ENCODE results near the gene TEX13C. TPM values are rescaled to one million over a fixed set of nuclear protein-coding genes. Genes with fewer than 3 reads are reported as not detected.

Gene TEX13C
- not detected for total RNA-seq

- no peak for DNase-seq
- no peaks in the 10 kb centered on the region for H3K4me1 ChIP-seq
Measured at GRCh38 chrX:125319646-125320521, at the start of gene TEX13C. TSS of gene TEX13C (plus strand) at chrX:125319871. CDS start at chrX:125320120, 249 bp downstream.

GRCh38 chrX:125287282-125287681 lies 32.4 kb upstream of the TEX13C start:
- H3K9ac ChIP-seq (ENCODE audit: low read depth in 2 of 2, low read length in 2 of 2): no peak overlapping the region
- H3K4me1 ChIP-seq: no peaks in the 10 kb centered on the region
- no peak for DNase-seq
- no peak for TF ChIP-seq CTCF (IDR thresholded peaks at IDR 0.05)
- H3K27ac ChIP-seq: no peak overlapping the region
- H3K4me3 ChIP-seq: no peak overlapping the region
- no peaks in the 10 kb centered on the region for H3K27me3 ChIP-seq
- no peaks in the 10 kb centered on the region for H3K9me3 ChIP-seq
- intact Hi-C loops (cut with DNase I): no loop called here
- H3K36me3 ChIP-seq: no peaks in the 10 kb centered on the region

More at GRCh38 chrX:125319646-125320521, at the start of gene TEX13C:
- TF ChIP-seq CTCF (IDR thresholded peaks at IDR 0.05): no peak
- Histone ChIP-seq H3K4me3 (no peak within 1 kb of the TSS), H3K9me3 (no peaks in the 10 kb centered on the region), H3K27me3 (no peaks in the 10 kb centered on the region), H3K27ac (no peak within 1 kb of the TSS), H3K36me3 (no peaks in the 10 kb centered on the region), H3K9ac (ENCODE audit: low read depth in 2 of 2, low read length in 2 of 2) (no peak within 1 kb of the TSS)
- intact Hi-C loops (cut with DNase I): no loop called here

GRCh38 chrX:125288343-125288742 lies 31.3 kb upstream of the TEX13C start:
- no peak overlapping the region for H3K4me3 ChIP-seq
- no peak for TF ChIP-seq CTCF (IDR thresholded peaks at IDR 0.05)
- no peak overlapping the region for H3K27ac ChIP-seq
- H3K9me3 ChIP-seq: no peaks in the 10 kb centered on the region
- H3K27me3 ChIP-seq: no peaks in the 10 kb centered on the region
- no peaks in the 10 kb centered on the region for H3K4me1 ChIP-seq
- no peak for DNase-seq
- no peaks in the 10 kb centered on the region for H3K36me3 ChIP-seq
- intact Hi-C loops (cut with DNase I): no loop called here
- no peak overlapping the region for H3K9ac ChIP-seq (ENCODE audit: low read depth in 2 of 2, low read length in 2 of 2)

GRCh38 chrX:125289209-125289608 lies 30.5 kb upstream of the TEX13C start:
- no peaks in the 10 kb centered on the region for H3K9me3 ChIP-seq
- no peaks in the 10 kb centered on the region for H3K27me3 ChIP-seq
- no peak for DNase-seq
- no peak overlapping the region for H3K4me3 ChIP-seq
- no peaks in the 10 kb centered on the region for H3K4me1 ChIP-seq
- no peak overlapping the region for H3K27ac ChIP-seq
- H3K9ac ChIP-seq (ENCODE audit: low read depth in 2 of 2, low read length in 2 of 2): no peak overlapping the region
- intact Hi-C loops (cut with DNase I): no loop called here
- no peak for TF ChIP-seq CTCF (IDR thresholded peaks at IDR 0.05)
- no peaks in the 10 kb centered on the region for H3K36me3 ChIP-seq

- intact Hi-C loops (cut with DNase I): no loop called here
- H3K9ac ChIP-seq (ENCODE audit: low read depth in 2 of 2, low read length in 2 of 2): no peak overlapping the region
- H3K27ac ChIP-seq: no peak overlapping the region
- DNase-seq: no peak
- no peaks in the 10 kb centered on the region for H3K9me3 ChIP-seq
- no peaks in the 10 kb centered on the region for H3K36me3 ChIP-seq
- H3K4me3 ChIP-seq: no peak overlapping the region
- no peaks in the 10 kb centered on the region for H3K4me1 ChIP-seq
- TF ChIP-seq CTCF (IDR thresholded peaks at IDR 0.05): no peak
- no peaks in the 10 kb centered on the region for H3K27me3 ChIP-seq
Measured at GRCh38 chrX:125289920-125290319, 29.8 kb upstream of the TEX13C start.

Measured in colonic mucosa (tissue), 4 donors.